GOT3 (cell line): ENCODE measurements around the gene MTA3.

Source experiments
- DNase-seq: peaks from one replicate; lab custom pipeline; 2025; ENCODE audit warnings: mixed read lengths; lab: John Stamatoyannopoulos, UW

MTA3 gene

GRCh38 chr2:42804891-42805290 is 236.5 kb downstream of the MTA3 start:
- DNase-seq: no peak
